Non-pigmented ciliary epithelial cell (primary cell): ENCODE measurements around the gene MIS18A.
"Not testable (repeated sequence)": the region's sequence is repeated elsewhere in the genome, so short reads cannot be mapped to it uniquely, and the experiment has no call there.

Experiments used
- DNase-seq: peaks from one replicate; pipeline ENCODE4 v3.0.0-alpha.2; 2010; ENCODE audit warnings: low read depth

MIS18A gene

GRCh38 chr21:32278518-32279376 is at the start of gene MIS18A:
Gene MIS18A, minus strand, starts transcription at chr21:32279049. Its CDS starts 35 bp downstream, at chr21:32279014.
- DNase-seq: peak; percentile 86

GRCh38 chr21:32328595-32328994 is 49.7 kb upstream of the MIS18A start:
- no peak for DNase-seq

DNA sequence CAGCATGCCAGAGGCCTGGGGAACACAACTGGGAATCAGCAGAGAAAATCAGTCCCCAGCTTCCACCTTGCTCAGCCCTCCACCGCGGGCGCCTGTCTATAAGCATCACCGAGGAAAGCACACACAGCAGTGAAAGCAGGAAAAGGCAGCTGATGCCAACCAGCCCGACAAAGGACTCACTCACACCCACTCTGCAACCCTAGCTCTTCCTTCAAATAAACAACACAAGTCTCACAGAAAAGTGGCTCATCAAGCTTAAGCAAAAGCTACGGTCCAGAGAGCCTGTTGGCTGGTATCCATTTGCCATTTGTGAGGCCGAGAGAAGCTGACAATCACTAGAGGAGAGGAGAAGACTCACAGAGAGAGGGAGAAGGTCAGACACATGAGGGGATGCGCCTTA is 46.9 kb upstream of the MIS18A start:
- no peak for DNase-seq

DNA sequence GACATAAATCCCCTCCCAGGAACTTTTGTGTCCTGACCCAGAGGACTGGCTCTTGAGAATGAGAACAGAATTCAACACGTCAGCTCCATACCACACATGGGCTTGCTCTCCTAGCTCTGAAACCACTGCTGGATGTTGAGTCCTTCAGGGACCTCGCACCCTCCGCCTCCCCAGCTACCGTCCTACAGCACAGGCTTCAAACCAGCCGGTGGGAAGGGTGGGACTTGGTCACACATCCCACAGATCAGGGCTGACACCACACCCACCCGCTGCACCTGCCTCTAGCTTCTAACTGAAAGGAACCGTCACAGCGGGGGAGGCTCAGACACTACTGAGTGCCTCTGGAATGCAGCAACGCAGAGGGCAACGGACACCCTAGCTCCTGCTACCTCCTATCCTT is 43.8 kb upstream of the MIS18A start:
- no peak for DNase-seq

GRCh38 chr21:32322103-32322502 is 43.3 kb upstream of the MIS18A start:
- no peak for DNase-seq

DNA sequence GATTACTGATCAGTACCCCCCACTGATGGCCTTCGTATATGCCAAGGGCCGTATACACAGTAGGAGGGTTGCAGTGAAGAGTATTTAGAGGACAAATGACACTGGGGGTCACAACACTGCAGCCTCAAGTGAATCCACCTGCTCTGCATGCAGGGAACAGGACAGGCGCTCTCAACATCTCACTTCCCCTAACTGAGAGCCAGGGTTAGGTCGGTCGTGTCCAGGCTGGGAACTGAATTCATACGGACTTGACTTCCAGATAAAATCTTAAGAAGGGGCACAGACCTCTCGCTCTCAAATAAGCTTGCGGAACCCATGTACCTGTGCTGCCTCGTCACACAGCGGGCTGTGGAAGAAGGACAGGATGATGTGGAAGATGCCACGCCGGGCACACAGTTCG is 42.6 kb upstream of the MIS18A start:
- no peak for DNase-seq

DNA sequence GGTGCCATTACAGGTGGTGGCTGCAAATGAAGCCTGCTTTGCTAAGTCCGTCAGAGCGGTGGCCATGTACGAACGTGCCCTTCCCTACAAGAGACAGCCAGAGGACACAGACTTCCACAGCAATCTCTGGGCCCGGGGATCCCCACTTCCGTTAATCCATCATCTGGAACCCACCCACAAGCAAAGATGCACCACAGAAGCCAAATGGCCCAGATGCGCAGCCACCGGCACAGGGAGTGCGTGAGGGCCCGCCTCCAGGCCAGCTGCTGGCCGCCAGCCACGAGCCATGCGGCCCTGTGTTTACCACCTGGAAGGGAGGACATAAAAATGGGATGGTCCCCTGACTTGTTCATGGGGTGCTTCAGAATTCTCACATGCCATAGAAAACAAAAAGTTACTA is 41.9 kb upstream of the MIS18A start:
- DNase-seq: no peak

DNA sequence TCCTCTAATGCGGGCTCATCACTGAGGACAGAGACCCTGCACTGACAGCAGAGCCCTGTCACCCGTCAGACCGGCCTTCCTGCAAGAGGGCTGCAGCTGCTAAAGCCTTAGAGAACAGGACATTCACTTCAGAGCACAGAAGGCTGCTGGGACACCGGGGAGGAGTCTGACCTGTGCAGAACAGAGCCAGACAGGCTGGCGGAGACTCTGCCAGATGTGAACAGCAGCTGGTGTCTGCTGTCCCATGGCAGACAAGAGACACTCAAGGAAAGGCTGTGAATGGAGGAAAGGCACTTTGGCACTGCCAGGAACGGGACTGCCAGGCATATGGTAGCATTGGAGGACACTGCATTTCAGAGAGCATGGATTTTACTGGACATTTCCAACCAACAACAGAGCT is 41.2 kb upstream of the MIS18A start:
- DNase-seq: no peak

GRCh38 chr21:32319012-32319411 is 40.2 kb upstream of the MIS18A start:
- no peak for DNase-seq

GRCh38 chr21:32317726-32318125 is 38.9 kb upstream of the MIS18A start:
- DNase-seq: no peak

DNA sequence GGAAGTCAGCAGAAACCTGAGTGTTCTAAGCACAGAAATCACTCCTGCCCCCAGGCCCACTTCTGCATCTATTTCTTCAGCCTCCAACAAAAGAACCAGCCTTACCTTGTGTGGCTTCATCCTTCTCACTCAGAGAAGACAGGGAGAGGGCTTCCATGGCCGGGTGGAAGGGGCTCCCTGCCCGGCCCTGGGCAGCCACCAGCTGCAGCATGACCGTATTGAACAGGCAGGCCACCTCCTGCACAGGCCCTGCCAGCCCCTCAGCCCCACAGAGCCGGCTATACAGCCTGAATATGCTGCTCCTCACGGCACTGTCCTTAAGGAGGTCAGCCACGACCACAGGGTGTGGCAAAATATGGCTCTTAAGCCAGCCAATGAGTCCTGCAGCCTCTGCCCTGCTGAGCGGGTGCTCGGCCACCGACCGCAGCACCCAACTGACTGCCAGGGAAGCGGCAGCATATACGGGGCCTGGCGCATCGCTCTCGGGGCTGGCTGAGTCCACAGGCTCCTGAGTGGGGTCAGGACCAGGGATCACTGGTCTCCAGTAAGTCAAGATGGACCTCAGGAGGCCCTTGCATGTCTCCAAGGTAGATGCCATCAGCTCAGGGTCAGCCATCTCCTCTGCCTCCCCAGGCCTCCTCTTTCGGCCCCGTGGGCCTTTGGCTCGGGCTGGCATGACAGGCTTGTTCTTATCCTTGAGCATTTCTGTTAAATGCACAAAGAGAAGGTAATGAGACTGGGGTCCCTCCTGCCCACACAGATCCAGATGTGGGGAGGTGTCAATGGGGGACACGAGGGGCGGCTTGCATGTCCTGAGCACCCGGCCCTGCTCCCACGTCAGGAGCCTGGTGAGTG is 37.7 kb upstream of the MIS18A start:
- no peak for DNase-seq

DNA sequence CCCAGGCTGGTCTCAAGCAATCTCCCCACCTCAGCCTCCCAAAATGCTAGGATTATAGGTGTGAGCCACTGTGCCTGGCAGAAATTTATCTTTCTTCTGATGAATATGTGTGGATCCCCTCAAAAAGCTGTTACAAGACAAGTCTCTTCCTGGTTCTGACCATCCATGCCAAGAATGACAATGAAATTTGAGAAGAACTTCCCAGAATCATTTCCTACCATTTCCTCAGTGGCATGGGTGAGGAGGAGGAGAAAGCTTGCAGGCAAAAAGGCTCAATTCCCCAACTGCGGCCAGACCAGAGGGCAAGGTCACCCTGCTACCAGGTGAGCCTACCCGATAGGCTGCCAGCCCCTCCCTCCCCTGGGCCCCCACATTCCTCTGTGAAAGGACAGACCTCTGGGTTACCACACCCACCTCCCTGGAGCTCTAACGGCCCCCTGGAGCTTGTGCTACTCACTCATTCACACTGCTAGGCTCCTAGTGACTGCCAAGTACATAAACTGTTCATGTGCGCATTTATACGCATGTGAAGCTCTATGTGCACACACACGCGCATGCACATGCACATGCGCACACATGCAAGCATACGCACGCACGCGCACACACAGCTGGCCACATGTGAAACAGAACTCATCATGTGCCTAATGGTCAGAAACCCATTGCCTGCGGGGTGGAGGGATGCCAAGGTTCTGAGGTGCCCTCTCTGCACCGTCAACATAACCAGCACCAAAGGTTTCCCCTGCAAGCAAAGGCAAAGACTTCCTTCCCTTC is 36.8 kb upstream of the MIS18A start:
- DNase-seq: no peak

- no peak for DNase-seq
Measured at GRCh38 chr21:32314806-32315205, 36.0 kb upstream of the MIS18A start.

DNA sequence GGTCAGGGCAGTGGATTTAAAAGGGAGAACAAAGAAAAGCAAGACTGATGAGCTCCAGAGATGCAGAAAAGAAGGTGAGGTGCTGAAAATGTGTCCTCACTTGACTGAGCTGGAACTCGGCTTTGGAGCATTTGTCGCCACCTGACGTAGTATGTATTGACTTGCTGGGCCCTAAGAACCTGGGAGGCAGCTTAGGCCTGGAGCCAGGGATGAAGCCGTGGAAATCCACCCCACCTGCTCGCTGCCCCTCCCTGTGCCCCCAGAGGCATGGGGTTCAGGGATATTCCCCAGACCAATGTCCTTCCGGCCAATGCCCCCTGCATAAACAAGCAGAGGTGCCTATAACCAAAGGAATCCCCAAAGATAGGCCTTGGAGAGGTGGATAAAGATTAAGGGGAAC is 34.1 kb upstream of the MIS18A start:
- no peak for DNase-seq

- DNase-seq: no peak
Measured at GRCh38 chr21:32312326-32312725, 33.5 kb upstream of the MIS18A start.

- no peak for DNase-seq
Measured at GRCh38 chr21:32311621-32312020, 32.8 kb upstream of the MIS18A start.

GRCh38 chr21:32310976-32311375 is 32.1 kb upstream of the MIS18A start:
- not testable (repeated sequence) for DNase-seq

- DNase-seq: no peak
Measured at GRCh38 chr21:32309906-32310460, 31.1 kb upstream of the MIS18A start.

- DNase-seq: no peak
Measured at GRCh38 chr21:32308696-32309095, 29.8 kb upstream of the MIS18A start.

DNA sequence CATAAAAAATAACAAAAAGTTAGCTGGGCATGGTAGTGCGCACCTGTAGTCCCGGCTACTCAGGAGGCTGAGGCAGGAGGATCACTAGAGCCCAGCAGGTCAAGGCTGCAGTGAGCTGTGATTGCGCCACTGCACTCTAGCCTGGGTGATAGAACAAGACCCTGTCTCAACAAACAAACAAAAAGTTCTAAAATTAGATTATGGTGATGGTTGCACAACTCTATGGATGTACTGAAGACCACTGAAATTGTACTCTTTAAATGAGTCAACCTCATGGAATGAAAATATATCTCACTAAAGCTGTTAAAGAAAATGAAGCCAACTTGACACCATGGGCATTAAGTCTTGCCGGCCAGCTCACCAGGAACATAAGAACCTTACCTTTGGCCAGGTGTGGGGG is 28.9 kb upstream of the MIS18A start:
- peak; percentile 13 for DNase-seq

DNA sequence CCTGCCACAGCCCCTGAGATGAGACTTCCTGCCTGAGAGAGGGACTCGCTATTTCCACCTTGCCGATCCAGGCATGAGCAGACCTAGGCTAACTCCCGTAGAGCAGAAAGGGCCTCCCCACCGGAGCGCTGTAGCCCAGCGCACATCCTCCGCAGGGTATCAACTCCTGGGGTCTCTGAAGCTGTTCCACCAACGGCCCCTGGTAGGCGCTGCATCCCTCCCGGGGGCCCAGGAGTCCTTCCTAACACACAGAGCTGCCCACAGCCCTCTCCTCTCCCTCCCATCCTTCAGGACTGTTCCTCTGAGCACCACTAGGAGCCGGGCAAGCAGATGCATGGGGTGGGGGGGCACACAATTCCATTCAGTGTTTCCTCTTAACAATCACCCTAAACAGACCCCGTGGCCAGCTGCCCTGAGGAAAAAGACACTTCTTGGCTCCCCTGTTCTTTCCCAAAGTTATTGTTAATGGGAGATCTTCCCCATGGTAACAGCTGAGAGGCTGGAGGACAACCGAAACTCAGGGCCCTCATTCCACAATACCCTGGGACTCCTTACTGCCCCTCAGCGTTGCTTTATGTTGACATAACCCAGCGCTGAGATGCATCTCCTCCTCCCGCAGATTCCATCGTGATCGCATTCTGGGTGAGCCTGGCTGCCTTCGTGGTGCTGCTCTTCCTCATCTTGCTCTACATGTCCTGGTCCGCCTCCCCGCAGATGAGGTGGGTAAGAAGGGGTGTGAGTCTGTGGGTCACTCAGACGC is 27.4 kb upstream of the MIS18A start:
- DNase-seq: no peak
